GM12873 (cell line): ENCODE data around the gene SUV39H2.

Experiments used
- CTCF ChIP-seq: IDR thresholded peaks from 2 replicates; pipeline ENCODE4 v1.5.1; 2012; ENCODE audit warnings: low read depth, mild to moderate bottlenecking, moderate library complexity, low read length, control low read depth; ENCODE audit not compliant: insufficient read depth; ENCODE audit errors: missing control alignments

Gene SUV39H2

DNA sequence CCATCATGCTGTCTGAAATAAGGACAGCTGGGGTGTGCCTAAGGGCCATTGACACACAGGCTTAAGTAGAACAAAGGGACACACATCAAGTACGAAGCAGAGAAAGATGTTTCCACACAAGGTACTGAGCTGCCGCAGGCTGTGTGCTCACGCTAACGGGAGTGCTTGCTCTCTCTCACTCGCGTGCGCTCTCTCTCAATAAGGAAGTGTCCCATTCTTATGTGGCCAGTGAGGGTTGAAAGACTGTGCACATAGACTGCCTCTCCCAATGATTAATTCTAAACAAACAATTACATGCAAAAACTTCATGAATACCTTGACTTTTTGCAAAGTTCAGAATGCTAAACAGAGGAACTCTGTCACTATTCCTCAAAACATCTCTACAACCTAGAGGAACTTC is 45.3 kb downstream of the SUV39H2 start:
- TF ChIP-seq CTCF: no peak

GRCh38 chr10:14925268-14925667 is 46.6 kb downstream of the SUV39H2 start:
- TF ChIP-seq CTCF: no peak

DNA sequence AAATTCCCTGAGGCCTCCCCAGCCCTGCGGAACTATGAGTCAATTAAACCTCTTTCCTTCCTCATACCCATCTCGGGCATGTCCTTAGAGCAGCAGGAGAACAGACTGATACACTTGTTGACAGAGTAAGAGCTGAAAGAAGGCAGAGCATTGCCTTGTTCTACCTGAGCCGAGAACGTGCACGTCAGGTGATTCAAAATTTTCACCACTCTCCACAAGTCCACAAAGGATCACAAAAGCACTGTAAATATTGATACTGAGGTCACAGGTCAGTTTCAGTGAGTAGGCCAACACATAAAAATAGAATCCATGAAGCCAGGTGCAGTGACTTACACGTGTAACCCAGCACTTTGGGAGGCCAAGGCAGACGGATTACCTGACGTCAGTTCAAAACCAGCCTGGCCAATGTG is 47.4 kb downstream of the SUV39H2 start:
- TF ChIP-seq CTCF: no peak

DNA sequence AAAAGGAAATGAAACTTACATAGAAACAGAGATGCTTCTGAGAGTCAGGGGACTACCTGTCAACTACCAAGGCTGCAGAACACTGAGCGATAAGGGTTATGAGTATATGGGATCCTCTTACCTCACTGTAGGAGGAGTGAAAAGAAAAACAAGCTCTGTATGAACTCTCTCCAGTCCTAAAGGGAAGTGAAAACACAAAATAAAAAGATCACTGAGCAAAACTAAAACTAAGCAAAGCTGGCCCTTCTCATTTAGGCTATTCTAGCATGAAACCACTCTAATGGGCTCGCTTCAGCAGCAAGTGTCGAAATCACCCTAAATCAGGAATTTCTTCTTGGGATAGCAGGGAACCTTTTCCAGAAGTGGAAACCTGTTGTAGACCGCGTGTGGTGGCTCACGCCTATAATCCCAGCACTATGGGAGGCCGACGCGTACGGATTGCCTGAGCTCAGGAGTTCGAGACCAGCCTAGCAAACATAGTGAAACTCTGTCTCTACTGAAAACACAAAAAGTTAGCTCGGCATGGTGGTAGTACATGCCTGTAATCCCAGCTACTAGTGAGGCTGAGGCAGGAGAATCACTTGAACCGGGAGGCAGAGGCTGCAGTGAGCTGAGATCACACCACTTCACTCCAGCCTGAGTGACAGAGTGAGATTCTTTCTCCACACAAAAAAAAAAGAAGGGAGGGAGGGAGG is 48.2 kb downstream of the SUV39H2 start:
- no peak for TF ChIP-seq CTCF

GRCh38 chr10:14930610-14931009 is 51.9 kb downstream of the SUV39H2 start:
- TF ChIP-seq CTCF: no peak

DNA sequence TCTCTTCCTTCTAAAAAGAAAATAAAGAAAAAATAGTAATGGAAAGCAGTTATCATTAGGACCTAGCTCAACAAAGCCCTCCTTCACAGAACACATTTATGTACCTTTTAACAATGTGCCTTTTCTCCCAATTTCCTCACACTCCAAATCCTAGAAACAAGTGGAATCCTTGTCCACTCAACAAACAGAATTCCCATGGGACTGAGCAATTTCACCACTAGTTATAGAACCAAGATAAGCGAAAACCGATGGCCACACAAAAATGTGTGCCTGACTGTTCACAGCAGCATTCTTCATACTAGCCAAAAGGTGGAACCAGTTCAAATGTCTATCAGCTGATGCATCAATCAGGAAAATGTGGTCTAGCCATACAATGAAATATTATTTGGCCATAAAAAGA is 57.9 kb downstream of the SUV39H2 start:
- no peak for TF ChIP-seq CTCF

DNA sequence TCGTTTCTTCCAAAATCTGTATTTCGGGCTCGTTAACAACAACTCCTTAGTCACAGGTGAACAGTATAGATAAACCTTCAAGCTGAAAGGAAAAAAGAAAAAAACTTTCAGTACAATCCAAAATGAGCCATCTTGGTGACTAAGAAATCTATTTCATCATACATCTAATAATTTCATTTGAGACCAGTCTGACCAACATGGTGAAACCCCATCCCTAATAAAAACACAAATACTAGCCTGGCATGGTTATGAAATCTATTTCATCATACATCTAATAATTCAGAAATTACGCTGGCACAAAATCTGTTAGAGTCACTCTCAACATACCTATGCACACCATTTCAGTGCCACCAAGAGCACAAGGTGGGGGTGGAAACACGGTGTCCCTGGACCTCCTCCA is 66.4 kb downstream of the SUV39H2 start:
- TF ChIP-seq CTCF: no peak

GRCh38 chr10:14947268-14947667 is 68.6 kb downstream of the SUV39H2 start:
- TF ChIP-seq CTCF: no peak
